Stimulated activated CD8-positive, alpha-beta memory T cell treated with anti-CD3 and anti-CD28 coated beads, Interleukin-7, amount 100 ng/mL, for 24 hours (primary cell): Measurements from ENCODE around the gene COMT.
"Not testable (repeated sequence)": the region's sequence is repeated elsewhere in the genome, so short reads cannot be mapped to it uniquely, and the experiment has no call there.

Experiments
- DNase-seq: peaks from one replicate; pipeline ENCODE4 v3.0.0-alpha.2; 2020; ENCODE audit warnings: low read depth

COMT gene

DNA sequence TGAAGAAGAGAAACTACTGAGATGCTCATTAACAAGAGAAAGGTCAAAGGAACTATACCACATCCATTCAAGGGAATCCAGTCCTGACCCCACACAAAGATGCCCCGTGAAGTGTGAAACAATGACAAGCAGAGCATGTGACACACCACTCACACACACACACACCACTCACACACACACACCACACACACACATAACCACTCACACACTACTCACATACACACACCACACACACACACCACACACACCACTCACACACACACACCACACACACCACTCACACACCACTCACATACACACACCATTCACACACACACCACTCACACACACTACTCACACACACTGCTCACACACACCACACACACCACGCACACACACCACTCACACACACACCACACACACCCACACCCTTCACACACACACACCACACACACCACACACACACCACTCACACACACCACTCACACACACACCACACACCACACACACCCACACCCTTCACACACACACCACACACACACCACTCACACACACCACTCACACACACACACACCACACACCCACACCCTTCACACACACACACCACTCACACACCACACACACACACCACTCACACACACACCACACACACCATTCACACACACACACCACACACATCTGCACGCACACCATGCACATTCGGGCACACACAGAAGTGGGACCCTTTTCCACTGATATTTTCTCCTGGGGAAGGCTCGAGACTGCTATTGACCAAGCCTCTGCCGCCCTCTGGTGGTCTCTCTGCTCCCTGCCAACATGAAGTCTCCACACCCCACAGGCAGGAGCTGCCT is 32.0 kb upstream of the COMT start:
- DNase-seq: peak; percentile 72

DNA sequence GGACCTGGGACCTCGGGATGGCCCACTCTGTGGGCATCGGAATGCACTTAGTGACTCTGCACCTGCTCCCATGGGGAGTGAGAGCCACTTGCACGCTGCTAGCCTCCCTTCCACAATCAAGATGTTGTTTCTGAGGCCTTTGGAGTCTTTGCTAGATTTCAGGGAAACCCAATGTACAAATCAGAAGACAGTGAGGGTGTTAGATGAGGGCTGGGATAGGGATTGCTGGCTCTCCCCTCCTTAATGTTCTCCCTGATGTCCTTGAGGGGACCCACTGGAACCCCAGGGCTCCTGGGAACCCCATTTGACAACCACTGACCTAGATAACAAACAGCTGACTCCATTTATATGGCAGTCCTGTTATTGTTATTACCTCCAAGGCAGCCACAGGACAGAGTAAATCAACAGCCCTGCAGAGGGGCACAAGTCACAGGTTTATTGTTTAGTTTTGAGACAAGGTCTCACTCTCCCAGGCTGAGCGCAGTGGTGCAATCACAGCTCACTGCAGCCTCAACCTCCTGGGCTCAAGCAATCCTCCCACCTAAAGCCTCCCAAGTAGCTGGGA is 31.3 kb upstream of the COMT start:
- DNase-seq: no peak

DNA sequence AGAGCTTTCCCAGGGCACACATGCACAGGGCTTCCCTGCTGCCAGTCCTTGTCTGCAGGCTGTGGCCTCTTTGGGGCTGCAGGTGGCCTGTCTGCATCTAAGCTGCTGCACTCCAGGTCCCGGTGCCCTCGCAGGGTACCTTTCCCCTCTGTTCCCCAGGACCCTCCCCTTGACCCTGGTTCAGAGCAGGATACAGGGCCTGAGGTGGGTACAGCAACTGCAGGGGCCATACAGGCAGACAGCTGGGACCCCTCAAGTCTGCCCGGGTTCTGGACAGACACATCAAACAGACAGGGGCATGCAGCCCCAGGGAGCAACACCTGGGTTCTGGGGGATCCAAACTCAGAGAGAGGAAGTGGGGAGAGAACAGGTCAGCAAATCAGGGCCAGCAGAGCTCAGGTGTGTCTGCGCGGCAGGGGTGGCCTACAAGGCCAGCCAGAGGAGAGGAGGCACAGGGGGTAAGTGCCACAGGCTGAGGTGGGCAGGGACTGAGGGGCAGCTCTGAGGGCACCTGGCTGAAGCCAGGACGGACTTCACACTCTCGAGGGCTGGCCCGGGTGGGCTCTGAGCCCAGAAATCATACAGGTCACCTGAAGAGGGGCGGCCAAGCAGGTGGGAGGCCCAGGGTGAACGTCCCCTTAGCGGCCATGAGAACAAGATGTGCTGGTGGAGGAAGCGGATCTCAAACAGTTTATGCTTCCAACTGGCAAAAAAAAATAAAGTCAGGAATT is 29.9 kb upstream of the COMT start:
- no peak for DNase-seq

DNA sequence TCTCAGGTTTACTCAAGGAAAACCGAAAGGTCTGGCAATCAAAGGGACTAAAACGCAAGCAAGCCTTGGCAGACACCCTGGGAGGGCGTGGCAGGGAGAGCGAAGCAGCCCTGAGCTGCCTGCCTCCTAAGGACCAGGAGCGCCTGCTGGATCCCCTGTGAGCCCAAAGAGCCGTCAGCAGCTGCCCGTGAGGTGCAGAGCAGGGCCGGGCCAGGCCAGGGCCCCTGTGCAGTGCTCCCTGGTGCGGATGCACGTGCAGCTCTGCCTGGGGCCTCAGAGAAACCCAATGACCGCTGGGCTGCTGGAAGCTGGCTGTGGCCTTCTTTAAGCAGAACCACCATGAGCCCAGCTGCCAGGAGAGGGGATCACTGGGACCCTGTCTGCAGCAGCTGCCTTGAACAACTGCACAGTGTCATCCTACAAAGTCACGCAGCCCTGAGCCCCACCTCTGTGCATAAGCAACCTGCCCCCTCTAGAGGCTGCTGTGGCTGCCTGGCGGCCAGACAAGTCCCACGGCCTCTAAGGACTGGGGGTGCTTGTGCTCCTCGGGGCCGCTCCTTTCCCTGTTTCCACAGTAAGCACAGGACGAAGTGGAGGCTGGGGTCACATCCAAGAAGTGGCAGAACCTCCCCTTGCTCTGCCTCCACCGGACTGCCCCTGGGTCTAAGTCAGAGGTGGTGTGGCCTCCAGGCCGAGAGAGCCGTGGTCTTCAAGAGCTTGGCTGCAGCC is 29.1 kb upstream of the COMT start:
- no peak for DNase-seq

DNA sequence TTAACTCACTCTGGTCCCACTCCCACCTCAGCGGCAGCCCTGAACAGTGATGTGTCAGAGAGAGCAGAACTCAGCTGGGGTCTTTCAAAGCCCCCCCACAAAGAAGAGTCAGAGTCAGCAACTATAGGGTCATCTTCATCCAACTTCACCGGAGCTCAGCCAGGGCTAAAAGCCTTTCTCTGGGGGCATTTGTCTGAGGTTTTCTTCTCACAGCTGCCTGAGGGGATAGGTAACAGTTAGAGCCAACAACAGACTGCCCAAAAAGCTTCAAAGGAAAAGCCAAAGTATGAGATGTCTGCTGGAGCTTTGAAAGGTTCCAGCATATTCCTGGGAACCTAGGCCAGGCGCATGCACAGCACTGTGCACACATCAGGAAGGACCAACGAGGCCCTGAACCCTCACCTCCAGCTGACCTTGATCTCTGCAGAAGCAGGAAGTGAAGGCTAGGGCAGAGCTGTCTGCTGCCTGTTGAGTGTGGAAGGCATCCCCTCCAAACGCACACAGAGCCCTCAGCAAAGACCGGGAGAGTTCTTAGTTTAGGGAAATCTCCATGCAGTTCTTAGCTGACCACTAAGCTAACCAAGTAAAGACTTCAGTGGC is 28.1 kb upstream of the COMT start:
- no peak for DNase-seq

DNA sequence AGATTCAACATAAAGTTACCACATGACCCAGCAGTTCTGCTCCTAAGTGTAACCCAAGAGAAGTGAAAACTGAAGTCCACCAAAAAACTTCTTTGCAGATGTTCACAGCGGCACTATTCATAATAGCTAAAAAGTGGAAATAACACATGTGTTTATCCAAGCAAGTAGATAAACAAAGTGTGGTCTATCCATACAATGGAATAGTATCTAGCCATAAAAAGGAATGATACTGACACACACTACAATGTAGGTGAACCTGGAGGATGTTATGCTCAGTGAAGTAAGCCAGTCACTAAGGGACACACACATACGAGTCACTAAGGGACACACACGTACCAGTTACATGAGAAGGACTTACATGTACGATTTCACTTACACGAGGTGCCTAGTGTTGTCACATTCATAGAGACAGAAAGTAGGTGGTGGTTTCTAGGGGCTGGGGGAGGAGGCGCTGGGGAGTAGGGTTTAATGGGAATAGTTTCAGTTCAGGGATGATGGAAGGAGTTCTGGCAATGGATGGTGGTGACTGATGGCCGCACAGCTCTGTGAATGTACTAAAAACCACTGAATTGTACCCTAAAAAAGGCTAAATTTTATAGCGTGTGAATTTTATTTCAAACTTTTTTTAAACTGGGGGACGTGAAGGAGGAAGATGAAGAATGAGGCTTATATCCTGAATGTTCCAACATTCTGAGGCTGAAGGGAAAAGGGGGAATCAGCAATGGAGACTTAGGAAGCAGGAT is 27.2 kb upstream of the COMT start:
- DNase-seq: no peak

DNA sequence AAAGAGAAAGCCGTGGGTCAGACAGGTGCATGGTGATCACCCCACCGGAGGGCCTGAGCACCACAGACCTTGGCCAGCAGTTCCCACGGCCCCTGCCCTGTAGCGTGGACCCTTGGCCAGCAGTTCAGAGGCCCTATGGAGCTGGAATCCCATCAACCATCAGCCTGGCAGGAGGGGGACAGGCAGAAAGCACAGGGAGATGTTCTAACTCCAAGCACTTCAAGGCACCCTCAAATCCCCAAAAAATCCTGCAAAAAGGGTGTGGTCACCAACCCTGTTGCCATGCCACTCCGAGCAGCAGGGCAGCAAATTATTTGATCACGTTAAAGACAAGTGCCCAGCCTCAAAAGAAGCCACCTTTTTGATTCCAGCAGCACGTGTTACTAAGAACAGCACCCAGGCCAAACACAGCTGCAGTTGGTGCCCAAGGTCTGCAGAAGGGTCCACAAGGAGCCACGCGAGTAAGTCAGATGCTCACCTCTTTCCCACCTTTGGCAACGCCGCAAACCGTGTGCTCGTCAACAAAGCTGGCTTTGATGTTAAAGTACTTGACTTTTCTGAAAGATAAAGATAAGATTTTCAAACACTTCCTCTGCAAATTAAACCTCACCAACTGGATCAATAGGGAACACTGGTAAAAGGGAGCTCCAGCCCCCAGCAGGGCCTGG is 26.2 kb upstream of the COMT start:
- no peak for DNase-seq

DNA sequence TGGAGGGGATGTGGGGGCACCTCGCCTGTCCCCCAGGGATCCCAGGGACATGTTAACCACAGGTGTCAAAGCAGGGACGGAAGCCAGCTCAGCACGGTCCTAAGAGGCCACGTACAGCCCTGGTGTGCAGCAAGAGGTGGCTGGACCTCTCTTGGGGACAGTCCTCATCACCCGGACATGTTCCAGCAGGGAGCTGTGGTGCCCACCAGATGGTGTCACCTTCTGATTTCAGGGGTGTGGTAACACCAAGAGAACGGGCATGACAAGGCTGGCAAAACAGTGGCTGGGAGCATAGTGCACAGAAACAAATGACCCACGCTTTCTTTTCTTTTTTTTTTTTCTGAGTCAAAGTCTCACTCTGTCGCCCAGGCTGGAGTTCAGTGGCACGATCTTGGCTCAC is 25.6 kb upstream of the COMT start:
- DNase-seq: no peak

DNA sequence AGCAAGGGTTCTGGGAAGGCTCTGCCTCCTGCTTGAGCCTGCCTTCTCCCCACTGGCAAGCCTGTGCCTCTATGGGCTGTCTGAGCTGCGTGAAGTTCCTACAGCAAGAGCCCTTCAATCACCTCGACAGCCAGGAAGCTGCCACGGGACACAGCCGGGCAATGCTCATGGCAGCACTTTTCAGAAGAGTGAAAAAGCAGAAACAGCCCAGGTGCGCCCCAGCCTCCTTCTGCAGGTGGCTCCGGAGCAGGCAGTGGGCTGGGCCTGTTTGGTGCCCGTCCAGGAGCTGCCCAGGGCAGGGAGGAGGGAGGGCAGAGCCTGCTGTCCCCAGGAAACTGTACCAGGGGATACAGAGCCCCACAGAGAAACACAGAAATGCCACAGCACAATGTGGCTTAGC is 24.6 kb upstream of the COMT start:
- no peak for DNase-seq

DNA sequence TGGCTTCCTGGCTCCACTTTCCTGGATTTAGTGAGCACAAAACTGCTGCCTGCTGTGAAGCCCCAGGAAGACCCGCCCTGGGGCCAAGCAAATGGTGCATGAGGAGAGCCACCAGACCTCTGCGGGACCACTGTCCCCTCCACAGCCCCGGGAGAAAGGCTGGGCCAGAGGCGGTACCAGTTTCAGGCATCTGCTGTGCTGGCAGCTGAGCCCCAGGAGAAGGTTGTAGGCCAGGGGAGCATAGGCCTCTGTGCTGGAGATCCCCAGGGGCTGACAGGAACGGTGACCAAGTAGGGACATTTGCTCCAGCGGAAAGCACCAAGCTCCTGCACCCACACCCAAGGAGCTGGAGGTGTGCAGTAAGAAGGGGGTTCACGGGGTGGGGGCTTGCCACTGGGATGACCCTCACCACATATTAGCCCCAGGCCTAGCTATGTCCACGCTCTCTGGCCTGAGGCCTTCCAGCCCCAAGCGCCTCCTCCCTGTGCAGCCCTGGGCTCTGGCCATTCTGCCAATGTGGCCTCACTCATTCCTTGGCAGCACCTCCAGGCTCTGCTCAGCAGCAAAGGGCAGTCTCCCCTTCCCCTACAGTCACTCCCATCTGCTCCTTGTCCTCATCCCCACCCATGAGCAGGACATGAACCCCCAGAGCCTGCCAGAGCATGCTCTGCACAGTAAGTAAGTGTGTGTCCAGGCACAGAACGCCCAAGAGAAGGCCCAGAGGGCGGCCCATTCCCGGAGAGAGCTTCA is 24.0 kb upstream of the COMT start:
- no peak for DNase-seq

DNA sequence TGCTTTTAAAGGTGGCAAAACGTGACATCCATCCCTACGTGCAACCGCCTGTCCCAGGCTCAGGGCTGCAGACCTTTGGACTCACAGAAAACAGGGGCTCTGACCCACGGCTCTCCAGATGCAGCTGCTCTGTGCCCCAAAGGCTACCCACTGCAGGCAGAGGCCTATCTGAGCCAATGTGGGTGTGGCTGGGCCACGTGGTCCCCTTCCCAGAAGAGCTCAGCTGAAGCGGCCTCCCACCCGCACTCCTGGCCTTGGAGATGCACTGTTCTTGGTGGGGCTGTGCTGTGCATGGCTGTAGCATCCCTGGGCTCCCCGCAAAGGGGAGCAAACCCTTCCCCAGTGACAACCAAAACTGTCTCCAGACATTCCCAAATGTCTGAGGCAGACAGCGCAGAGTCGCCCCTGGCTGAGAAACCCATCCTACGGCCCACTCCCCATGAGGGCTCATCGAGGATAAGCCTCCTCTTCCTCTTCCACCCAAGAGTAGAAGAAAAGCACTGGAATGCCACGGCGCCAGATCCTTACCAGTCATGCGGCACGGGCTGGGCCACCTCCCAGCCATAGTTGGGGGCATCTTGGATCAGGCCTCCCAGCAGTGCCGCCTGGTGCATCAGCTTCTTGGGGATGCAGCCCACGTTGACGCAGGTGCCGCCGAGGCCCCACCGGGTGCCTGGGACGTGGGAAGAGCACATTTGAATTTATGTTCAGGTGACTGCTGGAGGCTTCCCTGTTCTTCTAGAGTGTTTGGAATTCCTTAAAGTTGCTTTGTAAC is 23.1 kb upstream of the COMT start:
- no peak for DNase-seq

DNA sequence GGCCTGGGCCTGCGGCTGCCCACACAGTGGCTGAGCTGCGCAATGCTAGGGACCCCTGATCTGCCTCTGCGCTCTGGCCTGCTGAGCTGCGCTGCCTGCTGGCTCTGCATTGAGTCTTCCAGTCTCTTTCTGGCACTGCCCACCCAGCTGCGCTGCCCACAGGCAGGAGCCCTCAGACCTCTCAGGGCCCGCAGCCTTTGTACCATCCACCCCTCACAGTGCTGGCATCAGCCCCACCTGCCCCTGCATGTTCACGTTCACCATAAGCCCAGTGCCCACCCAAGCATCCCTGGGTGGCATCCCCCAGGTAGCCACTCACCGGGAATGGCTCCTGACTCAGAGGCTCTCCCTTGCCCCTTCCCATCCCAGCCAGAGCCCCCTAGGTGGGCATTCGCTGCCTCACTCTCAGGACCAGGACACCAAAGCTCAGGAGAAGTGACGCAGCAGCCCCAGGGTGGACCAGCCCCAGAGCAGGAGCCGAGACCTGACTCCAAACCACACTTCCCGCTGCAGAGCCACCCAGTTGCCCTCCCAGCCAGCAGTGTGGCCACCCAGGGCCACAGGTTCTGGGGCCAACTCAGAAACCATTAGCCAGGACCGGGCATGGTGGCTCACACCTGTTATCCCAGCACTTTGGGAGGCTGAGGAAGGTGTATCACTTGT is 21.7 kb upstream of the COMT start:
- DNase-seq: no peak

DNA sequence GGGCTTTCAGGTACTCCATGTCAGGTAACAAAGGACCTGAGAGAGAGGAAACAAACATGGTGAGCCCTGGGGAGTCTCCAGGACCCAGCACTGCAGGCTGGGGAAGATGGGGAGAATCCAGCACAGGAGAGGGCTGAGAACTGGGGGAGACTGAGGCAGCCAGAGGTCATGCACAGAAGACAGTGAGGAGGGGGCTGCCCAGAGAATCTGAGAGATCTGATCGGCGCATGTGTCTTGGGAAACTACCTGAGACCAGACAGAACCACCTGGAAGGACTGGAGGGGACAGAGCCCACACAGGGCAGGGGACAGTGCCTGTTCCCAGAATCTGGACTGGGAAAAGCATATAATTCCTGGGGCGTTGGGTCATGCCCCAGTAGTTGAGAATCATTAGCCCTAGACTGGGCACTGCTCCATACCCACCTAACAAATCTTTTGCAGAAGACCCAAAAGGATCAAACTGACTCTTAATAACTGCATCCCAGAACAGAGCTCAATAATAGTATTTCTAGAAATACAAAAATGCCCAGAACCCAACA is 20.0 kb upstream of the COMT start:
- no peak for DNase-seq

DNA sequence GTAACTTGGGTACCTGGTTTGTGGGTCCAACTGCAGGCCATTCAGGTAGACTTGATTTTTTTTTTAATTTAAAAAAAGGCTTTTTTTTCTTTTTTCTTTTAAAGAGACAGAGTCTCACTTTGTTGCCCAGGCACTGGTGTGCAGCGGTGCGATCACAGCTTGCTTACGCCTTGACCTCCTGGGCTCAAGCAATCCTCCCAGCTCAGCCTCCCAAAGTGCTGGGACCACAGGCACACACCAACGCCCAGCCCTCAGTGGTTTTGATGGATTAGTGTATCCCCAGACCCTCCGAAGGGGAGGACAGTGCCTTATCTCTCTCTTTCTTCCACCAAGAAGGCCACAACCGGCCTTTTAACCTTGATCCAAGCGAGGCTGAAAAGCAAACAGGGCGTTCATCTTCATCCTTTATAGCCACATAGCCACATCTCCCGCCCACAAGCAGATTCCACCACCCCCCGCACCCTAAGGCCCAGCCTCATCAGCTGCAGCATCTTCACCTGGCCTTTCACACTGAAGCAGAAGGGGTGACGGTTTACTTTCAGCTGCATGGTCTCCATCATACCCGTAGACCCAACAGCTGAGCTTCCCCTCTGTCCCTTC is 17.6 kb upstream of the COMT start:
- DNase-seq: no peak

DNA sequence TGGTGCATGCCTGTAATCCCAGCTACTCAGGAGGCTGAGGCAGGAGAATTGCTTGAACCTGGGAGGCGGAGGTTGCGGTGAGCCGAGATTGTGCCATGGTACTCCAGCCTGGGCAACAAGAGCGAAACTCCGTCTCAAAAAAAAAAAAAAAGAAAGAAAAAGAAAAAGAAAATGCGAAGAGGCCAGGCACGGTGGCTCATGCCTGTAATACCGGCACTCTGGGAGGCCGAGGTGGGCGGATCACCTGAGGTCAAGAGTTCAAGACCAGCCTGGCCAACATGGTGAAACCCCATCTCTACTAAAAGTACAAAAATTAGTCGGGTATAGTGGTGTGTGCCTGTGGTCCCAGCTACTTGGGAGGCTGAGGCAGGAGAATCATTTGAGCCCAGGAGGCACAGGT is 15.5 kb upstream of the COMT start:
- not testable (repeated sequence) for DNase-seq

DNA sequence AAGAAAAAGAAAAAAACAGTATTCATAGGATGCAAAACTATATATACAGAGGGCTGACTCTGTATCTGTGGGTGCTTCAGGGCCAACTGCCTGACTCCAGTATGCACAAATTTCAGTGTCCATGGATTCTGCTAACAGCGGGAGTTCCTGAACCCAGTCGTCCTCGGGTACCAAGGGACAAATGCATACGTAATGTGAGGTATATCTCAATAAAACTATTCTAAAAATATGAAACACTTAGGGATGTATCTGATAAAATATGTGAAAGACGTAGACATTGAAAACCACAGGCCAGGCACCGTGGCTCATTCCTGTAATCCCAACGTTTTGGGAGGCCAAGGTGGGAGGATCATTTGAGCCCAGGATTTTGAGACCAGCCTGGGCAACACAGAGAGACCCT is 13.9 kb upstream of the COMT start:
- DNase-seq: no peak

DNA sequence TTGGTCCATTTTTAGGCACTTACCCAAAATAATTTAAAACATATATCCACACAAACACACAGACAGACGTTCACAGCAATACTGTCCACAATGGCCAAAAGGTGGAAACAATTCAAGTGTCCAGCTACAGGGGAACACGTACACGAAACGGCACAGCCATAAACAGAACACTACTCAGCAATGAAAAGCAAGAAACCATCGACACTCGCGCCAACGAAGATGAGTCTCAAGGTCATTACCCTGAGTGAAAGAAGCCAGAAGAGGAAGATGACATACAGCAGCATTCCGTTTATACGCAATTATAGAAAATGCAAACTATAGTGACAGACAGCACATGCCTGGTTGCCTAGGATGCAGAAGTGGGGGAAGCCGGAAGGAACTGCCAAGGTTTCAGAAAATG is 13.4 kb upstream of the COMT start:
- DNase-seq: no peak
